Medulla oblongata (tissue), 1 donor: ENCODE measurements around the gene SEMA6A.

Experiments
- DNase-seq: peaks from one replicate; pipeline ENCODE4 v3.0.0-alpha.2; 2015; ENCODE audit errors: extremely low spot score

The SEMA6A gene

GRCh38 chr5:116464144-116464708, 110.4 kb downstream of the SEMA6A start:
- DNase-seq = no peak

DNA sequence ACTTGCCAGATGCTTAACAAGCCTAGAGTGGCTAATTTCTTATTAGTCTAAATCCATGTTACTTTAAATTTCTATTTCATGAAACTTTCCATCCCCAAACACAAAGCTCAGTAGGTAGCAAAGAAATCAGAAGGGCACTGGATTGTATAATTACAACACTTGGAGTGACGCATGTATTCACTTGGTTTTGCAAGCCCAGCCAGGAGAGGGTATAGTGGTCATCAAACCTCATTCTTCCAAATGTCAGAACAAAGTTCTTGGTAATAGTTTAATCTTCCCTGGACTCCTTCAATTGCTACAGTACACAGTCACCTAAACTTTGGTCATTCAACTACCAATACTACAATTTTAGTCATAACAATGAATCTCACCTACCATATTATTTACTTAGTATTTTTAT, 112.1 kb downstream of the SEMA6A start:
- DNase-seq = no peak

- DNase-seq = no peak
These were observed 115.3 kb downstream of the SEMA6A start for GRCh38 chr5:116459301-116459700.

GRCh38 chr5:116457062-116457461, 117.6 kb downstream of the SEMA6A start:
- DNase-seq = no peak

- no peak for DNase-seq
These were observed 118.6 kb downstream of the SEMA6A start for GRCh38 chr5:116456036-116456435.

DNA sequence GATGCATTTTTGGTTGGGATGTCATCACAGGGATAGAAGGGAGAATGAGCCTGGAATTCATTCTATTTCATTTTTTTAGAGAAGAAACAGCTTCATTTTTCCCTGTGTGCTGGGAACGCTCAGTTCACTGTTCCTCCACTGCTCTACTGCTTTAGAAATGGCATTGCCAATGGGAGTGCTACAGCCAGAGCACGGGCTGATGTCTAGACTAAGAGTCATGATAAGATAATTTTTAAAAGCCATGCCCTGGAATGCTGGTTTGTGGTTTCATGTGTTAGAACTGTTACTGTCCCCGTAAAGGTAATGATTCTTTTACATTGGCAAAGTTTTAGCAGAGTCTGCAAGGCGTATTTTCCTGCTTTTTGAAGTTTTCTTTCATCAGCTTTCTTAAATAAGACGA, 119.6 kb downstream of the SEMA6A start:
- no peak for DNase-seq

GRCh38 chr5:116454417-116454927, 120.2 kb downstream of the SEMA6A start:
- peak; percentile 71 for DNase-seq

DNA sequence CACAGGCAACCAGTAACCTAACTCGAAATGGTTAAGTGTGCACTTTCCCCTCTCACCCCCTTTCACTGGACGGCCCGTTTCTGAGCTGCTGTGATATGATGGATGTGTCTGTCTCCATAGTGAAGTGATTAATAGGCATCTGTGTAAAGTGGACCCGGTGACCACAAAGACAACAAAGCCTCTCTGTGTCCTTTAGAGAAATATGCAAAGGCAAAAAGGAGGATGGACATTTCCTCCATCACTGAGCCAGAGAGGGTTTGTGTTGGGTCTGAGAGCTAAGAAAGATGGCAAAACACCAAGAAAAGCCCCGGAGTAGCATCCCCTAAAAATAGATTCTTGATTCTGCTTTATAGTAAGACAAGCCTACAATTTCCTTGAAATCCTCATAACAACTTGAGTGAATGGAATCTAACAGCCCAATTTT, 120.6 kb downstream of the SEMA6A start:
- peak; percentile 76 for DNase-seq

- no peak for DNase-seq
These were observed 121.8 kb downstream of the SEMA6A start for GRCh38 chr5:116452774-116453368.

DNA sequence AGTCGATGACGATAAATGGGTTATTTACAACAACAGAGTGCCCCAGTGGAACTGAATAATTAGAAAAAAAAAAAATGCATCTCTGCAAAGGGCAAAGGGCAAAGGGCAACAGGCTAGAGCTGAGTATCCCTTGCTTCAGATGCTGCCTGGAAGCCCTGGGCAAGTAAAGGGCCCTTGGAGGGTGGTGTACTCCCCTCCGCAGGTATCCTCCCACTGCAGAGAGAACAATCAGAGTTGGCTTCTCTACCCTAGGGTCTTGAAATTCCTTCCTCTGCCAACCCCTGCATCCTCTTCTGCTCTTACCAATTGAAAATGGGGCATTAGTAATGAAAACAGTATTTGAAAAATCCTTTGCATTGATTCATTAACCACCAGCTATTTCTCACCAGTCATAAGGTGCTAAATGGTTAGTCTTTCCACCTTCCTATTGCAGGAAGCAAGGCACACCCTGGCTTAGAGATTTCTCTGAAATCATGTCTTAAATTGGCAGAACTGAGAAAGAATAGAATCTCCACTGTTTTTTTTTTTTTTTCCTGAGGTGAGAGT, 122.6 kb downstream of the SEMA6A start:
- DNase-seq = no peak

DNA sequence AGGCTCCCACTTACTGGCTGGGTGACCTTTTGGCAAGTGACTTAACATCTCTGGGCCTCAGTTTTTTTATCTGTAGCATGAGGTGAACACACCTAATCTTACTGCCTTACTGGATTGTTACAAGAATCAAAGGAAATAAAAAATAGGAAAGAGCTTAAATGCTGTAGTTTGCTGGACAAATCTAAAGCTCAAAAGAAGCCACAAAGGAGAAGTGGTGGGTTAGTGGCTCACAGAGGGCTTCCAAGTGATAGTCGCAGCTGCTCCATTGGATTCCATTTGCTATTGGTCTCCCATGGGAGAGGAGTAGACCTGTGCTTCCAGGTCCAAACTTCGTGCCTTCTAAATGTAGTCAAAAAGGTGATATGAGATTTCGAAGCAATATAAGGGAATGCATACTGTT, 123.6 kb downstream of the SEMA6A start:
- no peak for DNase-seq

DNA sequence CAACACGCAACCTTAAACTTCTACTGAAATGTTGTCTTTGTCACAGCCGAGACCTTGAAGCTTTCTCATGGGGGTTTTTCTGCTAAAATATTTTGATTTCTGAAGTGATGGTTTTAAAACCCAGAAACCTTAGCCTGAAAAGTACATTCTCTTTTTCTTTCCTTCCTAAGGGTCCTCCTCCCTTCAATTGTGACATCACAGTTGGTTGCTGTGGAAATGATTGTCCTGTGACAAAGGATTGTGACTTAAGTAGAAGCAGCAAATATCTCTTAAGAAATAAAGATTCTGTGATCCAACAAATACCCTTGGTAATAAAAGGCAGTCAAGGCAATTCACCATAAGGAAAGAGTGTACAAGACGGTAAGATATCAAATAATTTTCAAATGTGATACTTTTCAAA, 125.2 kb downstream of the SEMA6A start:
- no peak for DNase-seq

DNA sequence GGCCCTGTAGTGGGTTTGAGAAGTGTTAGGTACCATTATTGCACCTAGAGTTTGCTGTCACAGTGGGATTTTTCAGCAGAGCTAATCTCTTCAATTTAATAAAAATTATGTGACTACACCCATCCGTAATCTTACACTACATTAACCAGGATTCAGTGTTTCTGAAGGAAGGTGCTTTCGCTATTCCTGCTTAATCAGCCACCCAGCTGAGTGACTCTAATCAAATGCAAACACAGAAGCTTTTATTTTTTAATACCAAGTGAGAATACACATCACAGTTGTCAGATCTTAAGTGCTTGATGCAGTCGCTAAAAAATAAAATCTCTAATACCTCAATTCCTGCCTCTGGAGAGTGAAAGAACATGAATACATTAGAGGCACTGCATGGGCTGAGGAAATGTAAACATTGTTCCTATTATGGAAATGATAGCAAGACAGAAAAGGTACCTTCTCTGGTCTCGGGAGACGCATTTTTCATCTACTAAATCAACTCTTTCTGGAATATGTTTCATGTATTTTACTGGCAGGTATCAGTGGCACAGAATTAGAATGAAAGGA, 125.7 kb downstream of the SEMA6A start:
- DNase-seq = no peak

- no peak for DNase-seq
These were observed 126.2 kb downstream of the SEMA6A start for GRCh38 chr5:116448450-116448849.

DNA sequence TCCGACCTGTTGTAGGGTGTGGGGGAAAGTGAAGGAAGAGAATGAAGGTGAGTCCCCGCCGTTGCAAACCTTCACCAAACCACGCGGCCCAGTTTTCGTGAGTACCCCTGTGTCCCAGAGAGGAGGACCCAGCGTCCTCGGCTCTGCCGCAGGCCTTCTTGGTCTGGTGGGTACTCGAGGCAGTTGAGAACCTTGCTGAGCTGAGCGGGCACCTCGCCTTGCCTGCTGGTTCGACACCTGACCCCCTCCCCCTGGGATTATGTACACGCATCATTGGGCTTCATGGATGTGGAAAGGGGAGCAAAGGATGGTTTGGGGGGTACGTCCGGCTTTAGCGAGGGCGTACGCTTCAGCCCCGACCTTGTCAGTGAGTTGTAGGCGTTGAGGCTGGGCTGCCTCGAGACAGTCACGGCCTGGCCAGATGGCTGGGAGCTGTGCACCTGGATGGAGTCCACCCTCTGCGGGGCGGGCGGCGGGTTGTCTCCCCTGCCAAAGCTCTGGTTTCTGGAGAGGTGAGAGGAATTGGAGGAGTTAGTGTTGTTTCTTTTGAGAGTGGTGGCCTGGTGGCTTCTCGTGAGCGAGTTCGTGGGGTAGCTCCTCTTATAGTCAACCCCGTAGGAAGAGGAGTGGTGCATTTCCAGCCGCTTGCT, 128.1 kb downstream of the SEMA6A start:
- DNase-seq = no peak

DNA sequence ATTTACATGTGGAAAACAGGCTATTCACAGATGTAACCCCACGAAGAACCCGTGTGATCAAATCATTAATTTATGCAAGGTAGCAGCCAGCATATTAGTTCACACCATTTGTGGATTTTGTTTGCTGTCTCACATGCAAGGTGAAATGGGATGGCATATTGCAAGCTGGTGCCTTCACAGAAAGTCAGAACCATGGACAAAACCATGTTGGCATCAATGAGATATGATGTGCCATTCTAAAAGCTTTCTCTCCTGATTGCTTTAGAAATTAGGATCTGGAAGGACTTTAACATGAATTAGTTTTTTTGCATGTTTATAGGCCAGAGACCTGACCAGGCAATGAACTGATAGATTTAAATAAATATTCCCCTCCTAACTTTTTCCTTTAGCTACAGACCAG, 129.3 kb downstream of the SEMA6A start:
- no peak for DNase-seq

DNA sequence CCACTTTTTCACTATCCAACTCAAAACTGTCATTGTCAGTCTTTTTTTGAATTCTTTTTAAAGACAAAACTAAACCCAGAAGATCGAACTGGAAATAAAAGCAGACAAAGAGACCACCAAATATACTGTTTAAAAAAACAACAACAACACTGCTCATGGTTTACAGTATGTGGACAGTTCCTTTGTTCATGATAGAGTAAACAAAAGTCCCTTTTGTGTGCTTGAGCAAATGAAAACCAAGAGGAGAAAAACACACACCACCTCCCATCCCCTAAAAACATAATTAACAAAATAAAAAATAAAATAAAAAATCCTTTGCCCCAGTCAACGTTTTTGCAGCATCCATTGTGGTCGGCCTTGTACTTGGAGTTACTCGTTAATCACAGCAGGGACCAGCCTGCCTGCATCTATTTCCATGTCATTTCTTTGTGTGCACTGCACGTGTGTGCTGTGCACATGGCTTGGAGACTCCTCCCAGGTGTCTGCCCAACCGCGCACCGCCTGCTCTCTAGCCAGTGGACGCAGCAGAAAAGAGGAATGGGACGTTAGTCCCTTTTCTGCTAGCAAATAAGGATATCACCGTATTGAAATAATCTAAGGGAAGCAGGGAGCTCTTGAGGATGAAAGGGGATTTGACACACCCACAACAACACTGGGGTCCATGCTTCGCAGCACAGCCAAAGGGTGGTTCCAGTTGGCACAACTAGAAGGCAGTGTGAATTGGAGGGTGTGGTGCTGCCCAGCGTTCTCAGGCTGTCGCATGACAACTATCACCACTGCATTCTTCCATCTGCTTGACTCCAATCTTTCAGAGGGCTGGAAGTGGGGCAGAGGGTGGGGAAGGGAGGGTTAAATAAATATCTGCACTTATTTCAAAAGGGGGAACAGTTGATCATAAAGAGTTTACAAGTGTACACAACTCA, 130.0 kb downstream of the SEMA6A start:
- peak; percentile 33 for DNase-seq

GRCh38 chr5:116442931-116443551, 131.6 kb downstream of the SEMA6A start:
- no peak for DNase-seq

DNA sequence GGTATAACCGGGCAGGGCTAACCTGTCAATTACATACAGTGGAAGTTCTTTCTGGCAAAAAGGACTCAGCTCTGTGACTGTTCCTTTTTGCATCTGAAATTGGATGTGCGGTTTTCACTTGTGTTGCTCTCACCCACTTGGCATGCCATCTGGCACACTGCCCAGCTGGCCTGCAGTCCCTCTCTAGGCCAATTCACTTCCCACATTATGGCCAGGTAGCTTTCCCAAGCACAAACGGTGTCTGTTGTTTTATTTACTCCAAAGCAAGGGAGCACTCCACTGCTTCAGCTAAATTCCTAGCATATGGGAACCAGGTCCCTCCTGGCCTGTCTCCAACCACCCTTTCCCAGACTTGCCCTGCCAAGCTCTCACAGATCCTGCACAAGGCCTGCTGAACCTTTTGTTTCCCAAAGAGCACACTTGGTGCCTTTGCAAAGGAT, 132.5 kb downstream of the SEMA6A start:
- DNase-seq = peak; percentile 50

GRCh38 chr5:116441223-116441622, 133.4 kb downstream of the SEMA6A start:
- no peak for DNase-seq

- DNase-seq = no peak
These were observed 134.1 kb downstream of the SEMA6A start for GRCh38 chr5:116440457-116441001.
